Cardiac muscle cell (in vitro differentiated cells and primary cell): ENCODE data around the gene RAD18. TPM values are rescaled to one million over a fixed set of nuclear protein-coding genes. Genes with fewer than 3 reads are reported as not detected.
A peak's percentile ranks its signal among the peaks of the same experiment; 100 is the strongest.

ENCODE experiments used
- DNase-seq, 2 donors: peaks; one replicate each; pipeline versions ENCODE4 v3.0.0 to v3.0.0-alpha.2; 2010 to 2017; ENCODE audit warnings: low read depth in 1 of 2, low spot score in 1 of 2
- H3K27ac ChIP-seq: fragments of 200-600 bp; sonication (generic); 2 replicates; pipeline ENCODE4 v1.5.1; 2016
- H3K27me3 ChIP-seq: fragments of 200-600 bp; sonication (generic); 2 replicates; pipeline ENCODE4 v1.6.0; 2016; ENCODE audit warnings: control low read depth
- H3K36me3 ChIP-seq: fragments of 200-600 bp; sonication (generic); 2 replicates; pipeline ENCODE4 v1.5.1; 2016; ENCODE audit warnings: control low read depth
- H3K4me1 ChIP-seq: fragments of 200-600 bp; sonication (generic); 2 replicates; pipeline ENCODE4 v1.8.1; 2017; ENCODE audit warnings: low read depth, mild to moderate bottlenecking, mixed run types
- H3K4me3 ChIP-seq: fragments of 200-600 bp; sonication (generic); 2 replicates; pipeline ENCODE4 v1.5.1; 2016; ENCODE audit warnings: mild to moderate bottlenecking
- H3K9me3 ChIP-seq: fragments of 200-600 bp; sonication (generic); 2 replicates; pipeline ENCODE4 v1.5.1; 2017; ENCODE audit warnings: low read depth, mild to moderate bottlenecking, control low read depth
- CTCF ChIP-seq: IDR thresholded peaks from 2 replicates; pipeline ENCODE4 v1.5.1; 2012; ENCODE audit warnings: low read depth, mild to moderate bottlenecking, low read length
- polyA plus RNA-seq: library from polyadenylated mRNA; unstranded; fragments of >200 nt; fragmentation: Nextera tagmentation; extraction: Ambion mirVana; gene quantifications from 2 replicates; pipeline ENCODE4 v1.2.1, GENCODE V29; 2016
- total RNA-seq: library from RNA; depleted of rRNA; stranded (reverse); fragments of >200 nt; gene quantifications from 2 replicates; pipeline ENCODE4 v1.2.3, GENCODE V29; 2016

RAD18 gene
- total and polyA plus RNA-seq, 2 experiments from 2014 or later, result 5.9 to 7.8 TPM

GRCh38 chr3:8854656-8855055 is 108.6 kb downstream of the RAD18 start:
- no peaks in the 10 kb centered on the region for H3K4me1 ChIP-seq
- no peak for TF ChIP-seq CTCF
- H3K4me3 ChIP-seq, result no peak overlapping the region
- DNase-seq, result no peak
- no peaks in the 10 kb centered on the region for H3K36me3 ChIP-seq
- no peaks in the 10 kb centered on the region for H3K9me3 ChIP-seq
- H3K27ac ChIP-seq, result no peak overlapping the region
- H3K27me3 ChIP-seq, result no peaks in the 10 kb centered on the region

GRCh38 chr3:8853081-8853480 is 110.2 kb downstream of the RAD18 start:
- no peaks in the 10 kb centered on the region for H3K27me3 ChIP-seq
- no peaks in the 10 kb centered on the region for H3K9me3 ChIP-seq
- DNase-seq, result no peak
- no peaks in the 10 kb centered on the region for H3K36me3 ChIP-seq
- no peaks in the 10 kb centered on the region for H3K4me1 ChIP-seq
- no peak overlapping the region for H3K27ac ChIP-seq
- no peak for TF ChIP-seq CTCF
- no peak overlapping the region for H3K4me3 ChIP-seq

- H3K4me3 ChIP-seq, result no peak overlapping the region
- no peaks in the 10 kb centered on the region for H3K9me3 ChIP-seq
- no peak for TF ChIP-seq CTCF
- H3K27ac ChIP-seq, result no peak overlapping the region
- no peaks in the 10 kb centered on the region for H3K27me3 ChIP-seq
- DNase-seq, result no peak
- no peaks in the 10 kb centered on the region for H3K4me1 ChIP-seq
- H3K36me3 ChIP-seq, result no peaks in the 10 kb centered on the region
Measured at GRCh38 chr3:8852511-8852910, 110.8 kb downstream of the RAD18 start.

- H3K4me3 ChIP-seq, result no peak overlapping the region
- H3K9me3 ChIP-seq, result no peaks in the 10 kb centered on the region
- no peak overlapping the region for H3K27ac ChIP-seq
- H3K4me1 ChIP-seq, result no peaks in the 10 kb centered on the region
- no peaks in the 10 kb centered on the region for H3K36me3 ChIP-seq
- H3K27me3 ChIP-seq, result no peaks in the 10 kb centered on the region
- no peak for TF ChIP-seq CTCF
- DNase-seq, result peak in 1 of 2 donors; percentile 73
Measured at GRCh38 chr3:8851703-8852102, 111.6 kb downstream of the RAD18 start.

- peak in 1 of 2 donors; percentile 77 for DNase-seq
- no peaks in the 10 kb centered on the region for H3K36me3 ChIP-seq
- TF ChIP-seq CTCF, result no peak
- H3K27me3 ChIP-seq, result no peaks in the 10 kb centered on the region
- H3K9me3 ChIP-seq, result no peaks in the 10 kb centered on the region
- no peak overlapping the region for H3K27ac ChIP-seq
- H3K4me1 ChIP-seq, result no peaks in the 10 kb centered on the region
- H3K4me3 ChIP-seq, result no peak overlapping the region
Measured at GRCh38 chr3:8848696-8849131, 114.6 kb downstream of the RAD18 start.

GRCh38 chr3:8847317-8847716 is 116.0 kb downstream of the RAD18 start:
- Histone ChIP-seq H3K4me3 (no peak overlapping the region), H3K27me3 (no peaks in the 10 kb centered on the region), H3K27ac (no peak overlapping the region), H3K9me3 (no peaks in the 10 kb centered on the region), H3K4me1 (no peaks in the 10 kb centered on the region), H3K36me3 (no peaks in the 10 kb centered on the region)
- DNase-seq, result no peak
- no peak for TF ChIP-seq CTCF
